Stimulated activated CD8-positive, alpha-beta memory T cell treated with anti-CD3 and anti-CD28 coated beads, Interleukin-15, amount 100 ng/mL, for 1 hour (primary cell): ENCODE measurements around the gene NBPF14.
A peak's percentile ranks its signal among the peaks of the same experiment; 100 is the strongest.
"Not testable (repeated sequence)": the region's sequence is repeated elsewhere in the genome, so short reads cannot be mapped to it uniquely, and the experiment has no call there.

Source experiments
- DNase-seq: peaks from one replicate; pipeline ENCODE4 v3.0.0-alpha.2; 2020; ENCODE audit warnings: low read depth

NBPF14 gene

GRCh38 chr1:148595911-148596310 lies at the start of gene NBPF14:
Gene NBPF14 (minus strand): TSS chr1:148596011. CDS start chr1:148595717, 294 bp downstream.
- DNase-seq: not testable (repeated sequence)

GRCh38 chr1:148625451-148625850 lies 29.6 kb upstream of the NBPF14 start:
- DNase-seq: not testable (repeated sequence)

DNA sequence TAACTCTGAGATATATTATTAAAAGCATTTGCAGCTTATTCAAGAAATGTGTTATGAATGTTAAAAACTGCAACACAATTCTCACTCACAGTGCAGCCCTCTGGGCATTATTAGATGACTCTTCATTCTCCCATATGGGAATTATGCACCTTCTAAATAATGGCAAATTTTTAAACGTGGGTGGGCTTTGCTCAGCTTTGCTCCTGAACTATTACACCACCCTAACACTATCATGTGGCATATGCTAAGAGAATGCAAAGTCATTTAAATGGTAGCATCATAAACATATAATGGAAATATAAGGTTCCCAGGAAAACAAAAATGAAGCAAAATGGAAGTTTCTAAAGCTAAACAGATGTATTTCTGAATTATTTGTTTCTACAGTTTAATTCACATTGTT lies 22.4 kb upstream of the NBPF14 start:
- DNase-seq: not testable (repeated sequence)

DNA sequence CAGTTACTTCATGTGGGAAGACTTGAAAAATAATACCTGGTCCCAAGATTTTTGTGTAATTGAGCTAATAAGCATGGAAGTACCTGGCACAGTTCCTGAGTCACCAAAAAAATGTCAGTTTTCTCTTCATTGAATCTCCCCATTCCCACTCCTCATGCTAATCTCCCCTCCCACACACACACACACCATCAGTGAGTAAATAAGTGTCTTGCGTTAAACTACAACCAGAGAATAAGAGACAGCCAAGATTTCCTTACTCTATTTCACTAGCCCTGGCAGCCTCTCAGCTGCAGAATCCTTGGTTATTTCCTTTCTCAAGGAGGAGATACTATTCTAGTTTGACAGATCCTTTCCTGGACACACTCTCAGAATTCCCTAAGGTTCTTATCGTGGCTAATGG lies 9.5 kb upstream of the NBPF14 start:
- not testable (repeated sequence) for DNase-seq

DNA sequence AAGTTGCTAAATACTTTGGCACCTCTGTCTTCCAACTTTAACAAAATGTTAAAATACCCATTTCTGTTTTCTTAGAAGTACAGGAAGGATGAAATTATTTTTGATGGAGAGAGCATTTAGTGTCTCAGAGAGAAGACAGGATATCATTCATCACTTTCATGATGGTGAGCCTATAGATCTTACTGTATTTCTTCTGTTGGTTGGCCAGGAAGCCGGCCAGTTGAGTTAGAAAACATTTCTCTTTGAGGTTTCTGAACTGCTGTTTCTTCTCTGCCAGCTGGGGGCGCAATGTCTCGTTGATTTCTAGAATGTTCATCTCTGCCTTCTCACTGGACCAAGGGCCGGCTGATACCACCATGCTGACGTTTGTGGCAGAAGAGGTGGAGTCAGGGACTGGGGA lies 451 bp downstream of the NBPF14 start:
- not testable (repeated sequence) for DNase-seq

- DNase-seq: not testable (repeated sequence)
These were observed 4.7 kb downstream of the NBPF14 start for GRCh38 chr1:148591098-148591497.

DNA sequence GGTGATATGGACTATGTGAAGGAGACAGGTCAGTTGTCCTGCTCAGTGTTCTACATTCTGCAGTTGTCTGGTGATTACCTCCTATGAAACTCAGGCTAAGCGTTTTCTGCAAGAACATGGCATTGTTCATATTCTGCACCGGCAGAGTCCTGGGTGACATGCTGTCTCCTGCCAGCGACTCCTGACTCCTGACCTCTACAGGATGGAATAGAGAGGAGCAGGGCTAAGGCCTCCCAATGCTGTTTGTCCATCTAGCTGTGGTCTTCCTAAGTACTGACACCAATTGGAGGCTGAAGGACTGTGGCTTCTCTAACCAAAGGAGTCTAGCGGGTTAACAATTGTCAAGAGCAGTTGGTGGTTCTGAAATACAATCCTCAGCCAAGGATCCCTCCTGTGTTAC lies 63.7 kb downstream of the NBPF14 start:
- not testable (repeated sequence) for DNase-seq

DNA sequence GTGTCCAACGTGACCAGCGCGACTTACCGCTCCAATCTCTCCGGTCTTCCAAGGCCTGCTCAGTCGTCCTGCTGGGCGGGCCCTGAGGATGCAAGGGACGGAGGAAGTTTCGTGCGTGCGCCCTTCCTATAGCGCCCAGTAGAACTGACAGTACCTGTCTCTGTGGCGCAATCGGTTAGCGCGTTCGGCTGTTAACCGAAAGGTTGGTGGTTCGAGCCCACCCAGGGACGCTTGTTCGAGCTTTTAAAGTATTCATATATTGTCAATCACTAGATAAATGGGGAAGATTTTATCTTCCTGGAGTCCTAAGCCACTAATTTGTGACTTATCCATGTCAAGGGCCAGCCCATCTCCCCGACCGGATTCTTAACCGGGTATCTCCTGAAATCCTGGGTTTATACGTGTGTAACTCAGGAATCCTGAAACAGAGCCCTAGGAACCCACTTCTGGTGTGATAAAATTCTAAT lies 66.7 kb downstream of the NBPF14 start:
- DNase-seq: not testable (repeated sequence)

- DNase-seq: not testable (repeated sequence)
These were observed 67.2 kb downstream of the NBPF14 start for GRCh38 chr1:148528591-148528990.

DNA sequence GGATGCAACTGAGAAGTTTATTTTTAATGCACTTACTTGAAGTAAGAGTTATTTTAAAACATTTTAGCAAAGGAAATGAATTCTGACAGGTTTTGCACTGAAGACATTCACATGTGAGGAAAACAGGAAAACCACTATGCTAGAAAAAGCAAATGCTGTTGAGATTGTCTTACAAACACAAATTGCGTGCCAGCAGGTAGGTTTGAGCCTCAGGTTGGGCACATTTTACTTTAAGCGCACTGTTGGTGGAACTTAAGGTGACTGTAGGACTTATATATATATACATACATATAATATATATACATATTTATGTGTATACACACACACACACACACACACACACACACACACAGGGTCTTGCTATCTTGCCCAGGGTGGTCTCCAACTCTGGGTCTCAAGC lies 69.2 kb downstream of the NBPF14 start:
- DNase-seq: not testable (repeated sequence)

GRCh38 chr1:148523205-148524144 lies 72.3 kb downstream of the NBPF14 start:
- DNase-seq: not testable (repeated sequence)

DNA sequence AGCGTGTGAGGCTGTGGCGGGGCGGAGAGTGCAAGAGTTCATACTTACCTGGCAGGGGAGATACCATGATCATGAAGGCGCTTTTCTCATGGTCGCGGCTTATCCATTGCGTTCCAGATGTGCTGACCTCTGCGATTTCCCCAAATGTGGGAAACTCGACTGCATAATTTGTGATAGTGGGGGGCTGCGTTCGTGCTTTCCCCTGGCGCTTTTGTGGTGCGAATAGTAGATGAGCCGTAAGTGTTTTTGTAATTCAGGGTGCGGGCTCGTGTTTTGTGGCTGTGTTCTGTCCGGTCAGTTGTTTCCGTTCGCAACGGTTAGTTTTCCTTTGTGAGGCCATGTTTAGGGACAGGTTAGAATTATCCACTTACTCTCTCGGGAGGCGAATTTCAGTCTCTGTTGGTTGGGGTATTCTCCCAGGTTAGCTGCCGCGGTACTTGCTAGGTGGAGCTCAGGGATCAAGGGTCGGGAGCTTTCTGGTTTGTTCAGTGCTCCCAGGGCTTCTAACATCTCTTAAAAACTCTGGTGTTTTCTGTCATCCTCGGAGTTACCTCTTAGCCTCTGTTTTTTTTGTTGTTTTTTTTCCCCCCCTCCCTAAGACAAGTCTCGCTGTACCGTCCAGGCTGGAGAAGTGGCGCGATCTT lies 73.1 kb downstream of the NBPF14 start:
- DNase-seq: peak; percentile 81

GRCh38 chr1:148522072-148522471 lies 73.7 kb downstream of the NBPF14 start:
- peak; percentile 46 for DNase-seq

- DNase-seq: not testable (repeated sequence)
These were observed 81.5 kb downstream of the NBPF14 start for GRCh38 chr1:148514310-148514709.

- not testable (repeated sequence) for DNase-seq
These were observed 83.1 kb downstream of the NBPF14 start for GRCh38 chr1:148512571-148513184.

DNA sequence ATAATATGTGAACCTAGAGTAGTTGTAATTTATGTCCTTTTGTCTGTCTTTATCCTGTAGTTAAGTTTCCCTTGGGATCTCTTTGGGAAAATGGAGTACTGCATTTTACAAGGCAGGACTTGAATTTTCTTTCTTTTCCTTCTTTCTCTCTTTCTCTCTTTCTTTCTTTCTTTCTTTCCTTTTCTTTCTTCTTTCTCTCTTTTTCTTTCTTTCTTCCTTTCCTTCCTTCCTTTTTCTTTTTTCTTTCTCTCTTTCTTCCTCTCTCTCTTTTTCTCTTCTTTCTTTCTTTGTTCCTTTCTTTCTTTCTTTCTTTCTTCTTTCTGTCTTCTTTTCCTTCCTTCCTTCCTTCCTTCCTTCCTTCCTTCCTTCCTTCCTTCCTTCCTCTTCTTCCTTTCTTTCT lies 101.9 kb downstream of the NBPF14 start:
- DNase-seq: not testable (repeated sequence)

DNA sequence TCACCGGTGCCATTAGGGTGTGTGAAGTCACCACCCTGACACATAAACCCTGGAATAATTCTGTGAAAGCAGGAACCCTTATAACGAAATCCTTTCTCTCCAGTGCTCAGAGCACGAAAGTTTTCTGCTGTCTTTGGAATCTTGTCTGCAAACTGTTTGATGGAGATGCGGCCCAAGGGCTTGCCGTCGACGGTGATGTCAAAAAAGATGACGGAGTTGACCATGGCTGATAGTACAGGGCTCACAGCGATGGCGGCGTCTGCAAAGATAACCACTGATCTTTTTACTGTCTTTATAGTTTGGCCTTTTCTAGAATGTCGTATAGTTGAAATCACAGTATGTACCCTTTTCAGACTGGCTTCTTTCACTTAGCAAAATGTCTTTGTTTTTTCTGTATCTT lies 112.8 kb downstream of the NBPF14 start, which contains the start of gene PPIAL4G:
Gene PPIAL4G (minus strand): TSS at position 274 of the 400 bp plus-strand sequence. CDS start 50 bp downstream, at position 224.
- DNase-seq: not testable (repeated sequence)
